ENCODE results near the gene NFIL3.

Gene NFIL3

GRCh38 chr9:91426123-91426745, 2.6 kb upstream of the NFIL3 start:
- peak; percentile 72 for TF ChIP-seq CTCF (IDR thresholded peaks at IDR 0.05)

- TF ChIP-seq CTCF (IDR thresholded peaks at IDR 0.05) = no peak
These were observed 1.6 kb upstream of the NFIL3 start for GRCh38 chr9:91425271-91425670.

GRCh38 chr9:91424403-91425176, 958 bp upstream of the NFIL3 start:
- no peak for TF ChIP-seq CTCF (IDR thresholded peaks at IDR 0.05)

GRCh38 chr9:91422758-91423711, 597 bp downstream of the NFIL3 start:
- TF ChIP-seq CTCF (IDR thresholded peaks at IDR 0.05) = peak; percentile 31; the same call in 1 of the 2 replicates

- TF ChIP-seq CTCF (IDR thresholded peaks at IDR 0.05) = no peak
These were observed 1.5 kb downstream of the NFIL3 start for GRCh38 chr9:91421971-91422757.

GRCh38 chr9:91421128-91421765, 2.4 kb downstream of the NFIL3 start:
- no peak for TF ChIP-seq CTCF (IDR thresholded peaks at IDR 0.05)

All from LNCAP (cell line).